ENCODE measurements around the gene TAB3.

The TAB3 gene

DNA sequence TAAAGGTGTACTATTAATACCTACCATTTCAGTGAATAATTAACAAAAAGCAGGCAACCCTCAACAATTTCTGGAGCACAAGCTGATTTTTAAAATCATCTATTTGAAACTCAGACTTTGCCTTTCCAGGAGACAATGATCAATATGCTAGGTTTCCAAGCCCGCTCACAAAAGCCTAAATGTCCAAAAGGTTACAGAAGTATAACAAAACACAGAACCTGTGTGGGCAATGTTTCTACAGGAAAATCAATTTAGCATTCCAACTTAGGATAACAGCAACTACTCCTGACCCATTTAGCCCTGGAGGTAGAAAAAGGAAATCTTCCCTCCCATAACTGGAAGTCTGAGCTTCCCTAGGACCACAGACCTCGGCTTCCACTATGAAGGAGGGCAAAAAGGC is 3.9 kb downstream of the TAB3 start:
- no peak for DNase-seq

DNA sequence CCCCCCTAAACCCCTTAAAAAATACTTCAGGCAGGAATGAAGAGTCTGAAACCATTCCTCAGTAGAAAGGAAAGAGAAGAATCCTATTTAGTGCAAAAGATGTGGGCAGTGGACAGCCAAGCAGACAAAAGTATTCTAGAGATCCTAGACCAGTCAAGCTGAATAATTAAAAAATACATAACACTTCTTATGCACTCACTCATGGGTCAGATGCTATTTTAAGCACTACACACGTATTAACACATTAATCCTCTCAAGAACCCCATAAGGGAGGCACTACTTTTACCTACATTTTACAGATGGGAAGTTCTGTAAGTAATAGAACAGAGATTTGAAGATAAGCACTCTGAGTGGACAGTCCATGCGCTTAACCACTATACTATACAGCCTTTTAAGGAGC is 5.9 kb downstream of the TAB3 start:
- no peak for DNase-seq

DNA sequence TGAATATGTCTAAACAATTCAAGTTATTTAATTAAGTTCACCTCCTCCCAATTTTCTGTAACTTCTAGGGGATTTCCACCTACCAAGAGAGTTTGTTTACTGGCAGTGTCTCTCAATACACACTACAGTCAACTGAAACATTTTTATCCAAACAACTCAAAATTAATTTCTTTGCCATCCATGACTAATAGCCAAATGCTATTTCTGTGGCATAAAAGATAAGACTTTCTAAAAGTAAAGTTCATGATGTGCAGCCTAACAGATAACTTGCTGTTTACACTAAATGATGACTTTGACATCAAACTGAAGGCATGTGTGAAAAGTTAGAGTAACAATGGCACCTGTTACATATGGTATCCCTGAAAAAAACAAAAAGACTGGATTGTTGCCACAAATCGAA is 7.3 kb downstream of the TAB3 start:
- DNase-seq = no peak

DNA sequence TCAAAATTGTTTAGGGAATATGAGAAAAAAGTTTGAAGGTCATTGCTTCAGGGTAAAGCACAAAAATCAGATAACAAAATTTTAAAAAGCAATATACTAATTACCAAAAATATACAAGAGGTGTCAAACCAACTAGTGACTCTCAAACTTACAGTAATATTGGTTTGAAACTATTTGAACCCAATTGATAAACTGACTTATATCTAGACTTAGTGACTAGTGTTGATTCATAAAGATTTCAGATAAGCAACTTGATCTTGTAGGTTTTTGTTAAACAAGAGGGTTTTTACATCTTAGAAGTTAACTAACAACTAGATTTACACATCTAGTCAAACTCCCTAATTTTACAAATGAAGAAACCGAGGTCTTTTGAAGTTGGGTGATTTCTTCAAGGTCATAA is 7.7 kb downstream of the TAB3 start:
- no peak for DNase-seq

DNA sequence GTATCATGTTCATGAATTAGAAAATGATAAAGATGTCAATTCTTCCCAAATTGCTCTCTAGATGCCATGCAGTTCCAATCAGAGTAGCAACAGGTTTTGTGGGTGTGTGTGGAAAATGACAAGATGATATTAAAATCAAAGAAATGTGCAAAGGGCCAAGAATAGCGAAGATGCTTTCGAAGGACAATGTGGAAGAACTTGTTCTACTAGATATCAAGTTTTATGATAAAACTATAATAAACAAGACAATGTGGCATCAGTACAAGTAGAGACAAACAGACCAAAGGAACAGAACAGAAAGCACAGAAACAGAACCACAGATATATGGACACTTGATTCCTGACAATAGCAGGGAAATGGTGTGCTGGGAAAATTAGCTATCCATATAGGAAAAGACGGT is 9.0 kb downstream of the TAB3 start:
- no peak for DNase-seq

DNA sequence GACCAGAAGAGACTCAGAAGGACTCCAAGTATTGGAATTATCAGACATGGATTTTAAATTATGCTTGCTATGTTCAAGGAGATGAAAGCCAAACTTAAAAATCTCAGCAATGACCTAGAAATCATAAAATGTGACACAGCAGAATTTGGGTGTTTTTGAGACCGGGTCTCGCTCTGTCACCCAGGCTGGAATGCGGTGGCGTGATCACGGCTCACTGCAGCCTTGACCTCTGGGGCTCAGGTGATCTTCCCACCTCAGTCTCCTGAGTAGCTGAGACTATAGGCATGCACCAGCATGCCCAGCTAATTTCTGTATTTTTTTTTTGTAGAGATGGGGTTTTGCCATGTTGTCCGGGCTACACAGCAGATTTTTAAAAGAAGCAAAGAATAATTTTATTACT is 12.7 kb downstream of the TAB3 start:
- DNase-seq = no peak

DNA sequence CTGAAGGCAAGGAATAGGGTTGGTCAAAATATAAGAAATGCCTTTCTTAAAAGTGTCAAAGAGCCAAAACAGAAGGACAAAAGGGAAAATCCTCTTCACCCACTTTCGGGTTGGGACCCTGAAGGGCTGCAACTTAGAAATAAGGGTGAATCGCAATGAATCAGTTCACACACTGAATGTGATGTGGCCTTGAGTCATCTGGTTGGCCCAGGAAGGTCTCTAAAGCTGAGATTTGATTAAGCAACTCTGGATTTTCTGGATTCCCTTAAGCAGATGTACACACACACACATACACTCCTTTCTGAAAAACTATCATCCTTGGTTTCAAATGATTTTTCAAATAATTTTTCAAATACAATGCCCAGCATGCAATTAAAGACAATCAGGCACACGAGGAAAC is 13.1 kb downstream of the TAB3 start:
- DNase-seq = no peak

DNA sequence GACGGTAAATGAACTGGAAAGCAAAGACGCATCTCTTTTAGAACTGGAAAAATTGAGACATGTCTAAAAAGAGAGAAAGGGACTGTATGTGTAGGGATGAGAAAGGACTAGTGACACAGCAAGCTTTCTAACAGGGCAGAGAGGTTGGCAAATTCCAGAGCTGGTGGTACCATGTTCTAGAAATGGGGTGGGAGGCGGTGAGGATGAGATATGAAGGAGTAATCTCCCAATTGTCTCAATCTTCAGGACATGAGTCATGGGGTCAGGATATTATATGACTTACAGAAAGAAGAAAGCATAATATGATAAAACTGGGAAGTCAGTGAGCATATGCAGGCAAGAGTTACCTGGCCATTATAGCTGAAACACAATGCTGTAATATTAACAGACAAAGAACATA is 14.2 kb downstream of the TAB3 start:
- no peak for DNase-seq

DNA sequence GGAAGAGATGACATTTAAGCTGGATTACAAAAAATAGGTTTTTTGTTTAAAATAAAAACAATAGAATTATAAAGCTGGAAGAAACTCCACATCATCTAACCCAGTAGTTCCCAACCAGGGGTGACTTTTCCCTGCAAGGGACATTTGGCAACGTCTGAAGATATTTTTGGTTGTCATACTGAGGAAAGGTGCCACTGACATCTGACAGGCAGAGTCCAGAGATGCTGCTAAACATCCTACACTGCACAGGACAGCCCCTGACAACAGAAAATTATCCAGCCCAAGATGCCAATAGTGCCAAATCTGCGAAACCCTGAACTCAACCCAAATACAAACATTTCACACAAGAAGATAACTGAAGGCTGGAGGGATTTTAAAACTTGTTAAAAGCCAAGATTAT is 18.5 kb downstream of the TAB3 start:
- no peak for DNase-seq

DNA sequence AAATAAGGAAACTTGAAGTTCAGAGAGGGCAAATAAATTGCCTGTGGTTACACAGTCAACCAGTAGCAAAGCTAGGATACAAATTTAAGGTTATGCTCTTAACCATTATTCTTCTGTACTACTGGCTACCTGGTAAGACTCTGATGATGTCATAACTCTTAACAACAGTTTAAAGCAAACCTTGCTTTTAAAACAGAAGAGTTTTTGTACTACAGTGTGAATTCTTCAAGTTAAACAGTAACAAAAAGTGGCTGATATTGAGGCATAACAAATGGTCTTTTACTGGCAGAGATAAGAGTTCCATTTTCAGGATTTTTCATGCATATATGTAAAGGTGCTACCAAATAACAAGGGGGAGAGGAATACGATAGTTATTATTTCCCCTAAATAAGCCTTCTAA is 23.4 kb downstream of the TAB3 start:
- no peak for DNase-seq

DNA sequence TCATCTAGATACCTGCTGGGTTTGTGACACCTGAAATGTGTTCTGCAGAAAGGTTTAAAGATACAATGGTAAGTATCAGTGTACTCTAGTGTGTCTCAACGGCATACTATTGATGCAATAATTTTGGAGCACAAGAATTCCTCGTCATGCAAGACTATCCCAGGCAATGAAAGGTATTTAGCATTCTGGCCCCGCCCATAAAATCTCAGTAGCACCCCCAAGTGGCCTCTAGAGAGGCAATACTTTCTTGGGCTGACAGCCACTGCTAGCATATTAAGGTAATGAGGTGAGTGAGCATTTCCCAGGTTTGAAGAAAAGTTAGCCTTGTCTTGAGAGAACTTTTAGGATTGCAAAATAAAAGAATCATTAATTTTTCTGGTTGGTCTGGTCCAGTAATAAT is 24.0 kb downstream of the TAB3 start:
- DNase-seq = no peak

DNA sequence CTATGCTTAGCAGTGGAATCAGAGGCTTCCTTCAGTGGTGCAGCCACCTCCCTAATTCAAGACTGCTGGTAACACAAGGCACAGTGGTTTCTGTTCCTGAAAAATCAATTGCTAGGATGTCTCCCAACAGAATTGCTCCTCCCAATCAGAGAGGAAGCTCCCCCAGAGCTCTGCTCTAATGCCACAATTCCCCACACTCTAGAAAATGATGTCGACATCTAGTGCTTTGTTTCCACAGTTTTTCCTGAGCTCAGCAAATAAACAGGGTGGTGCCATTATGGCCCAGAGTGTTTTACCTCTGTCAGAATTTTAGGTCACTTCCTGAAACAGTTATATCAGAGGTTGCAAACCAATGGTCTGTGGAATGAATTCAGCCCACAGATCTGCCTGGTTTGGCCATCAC is 24.7 kb downstream of the TAB3 start:
- DNase-seq = no peak

DNA sequence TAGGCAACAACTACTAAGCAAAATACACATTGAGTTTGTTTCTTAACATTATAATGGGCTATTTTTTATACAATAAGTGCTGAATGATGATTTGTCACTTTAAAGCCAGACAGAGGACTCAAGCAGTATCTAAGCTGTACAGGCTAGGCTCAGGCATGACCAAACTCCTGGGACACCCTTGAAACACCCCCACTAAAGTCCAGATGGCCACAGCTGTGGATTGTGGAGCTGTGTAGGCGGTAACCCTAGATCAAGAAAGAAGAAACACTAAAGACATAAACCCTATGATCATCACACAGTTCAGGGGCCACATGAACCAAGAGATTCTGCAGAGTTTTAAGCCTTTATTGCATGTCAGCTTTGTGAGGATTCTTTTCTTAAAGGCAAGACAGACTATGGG is 25.1 kb downstream of the TAB3 start:
- no peak for DNase-seq

DNA sequence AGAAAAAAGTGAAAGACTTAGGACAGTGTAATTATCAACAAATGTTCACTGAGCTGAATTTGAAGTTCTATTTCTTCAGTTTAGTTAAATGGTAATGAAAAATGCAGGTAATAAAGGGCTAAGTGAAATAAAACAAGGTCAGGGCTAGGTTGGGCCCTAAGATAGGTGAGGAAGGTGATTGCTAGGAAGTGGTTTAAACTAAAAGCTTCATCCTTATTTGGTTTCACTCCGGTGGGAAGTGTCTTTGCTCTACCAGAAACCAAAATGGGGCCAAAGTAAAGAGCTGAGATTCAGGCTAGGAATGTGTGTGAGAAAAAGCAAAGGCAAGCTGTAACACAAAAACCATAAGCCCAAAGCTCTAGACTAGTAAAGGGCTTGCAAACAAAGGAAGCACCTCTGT is 31.0 kb downstream of the TAB3 start:
- DNase-seq = no peak

DNA sequence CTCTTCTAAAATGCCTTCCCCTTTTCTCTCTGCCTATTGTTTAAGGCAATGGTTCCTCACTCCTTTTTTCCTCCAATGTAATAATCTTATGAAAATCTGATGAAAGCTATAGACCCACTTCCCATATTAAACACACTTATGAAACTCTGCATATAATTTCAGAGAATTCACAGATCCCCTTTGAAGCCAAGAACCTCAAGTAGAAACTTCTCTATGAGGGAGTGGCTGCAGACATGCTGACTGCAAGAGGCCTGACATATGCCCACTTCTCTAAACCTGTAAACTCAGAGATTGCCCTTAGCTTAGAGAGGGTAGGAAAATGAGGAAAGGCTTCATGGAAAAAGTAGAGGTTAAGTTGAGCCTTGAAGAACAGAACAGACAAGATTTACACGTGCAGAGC is 37.6 kb downstream of the TAB3 start:
- no peak for DNase-seq

DNA sequence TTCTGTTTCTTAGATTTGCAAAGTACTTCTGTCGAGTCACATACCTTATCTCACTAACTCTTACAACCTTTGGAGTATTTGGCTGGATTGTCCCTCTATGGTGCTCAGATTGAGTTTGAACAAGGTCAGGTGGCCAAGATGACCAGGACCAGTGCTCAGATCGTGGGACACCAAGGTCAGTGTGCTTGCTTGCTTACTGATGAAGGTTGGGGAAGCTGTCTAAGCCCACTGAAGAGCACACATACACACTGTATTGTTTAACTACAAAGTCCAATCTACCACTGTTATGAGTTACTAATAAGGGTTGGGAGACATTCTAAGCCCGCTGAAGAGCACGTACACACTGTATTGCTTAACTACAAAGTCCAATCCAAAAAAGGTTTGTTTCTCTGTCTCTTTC is 53.7 kb downstream of the TAB3 start:
- no peak for DNase-seq

DNA sequence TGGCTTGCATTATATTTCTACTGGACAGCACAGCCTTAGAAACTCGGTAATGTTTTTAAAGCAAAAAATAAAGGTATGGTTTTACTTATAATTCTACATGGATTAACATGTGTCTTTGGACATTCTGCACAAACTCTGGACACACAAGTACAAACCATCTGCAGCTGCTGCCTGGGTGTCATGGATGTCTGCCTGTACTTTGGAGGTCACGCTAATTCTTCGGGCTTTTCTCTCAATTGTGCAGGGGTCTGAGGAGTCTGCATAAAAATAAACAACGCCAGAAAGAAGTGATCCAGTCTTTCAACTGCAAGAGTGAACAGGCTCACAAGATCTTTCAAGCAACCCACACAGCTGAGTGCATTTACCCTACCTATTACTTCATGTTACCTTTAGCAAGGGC is 55.2 kb downstream of the TAB3 start:
- DNase-seq = no peak

DNA sequence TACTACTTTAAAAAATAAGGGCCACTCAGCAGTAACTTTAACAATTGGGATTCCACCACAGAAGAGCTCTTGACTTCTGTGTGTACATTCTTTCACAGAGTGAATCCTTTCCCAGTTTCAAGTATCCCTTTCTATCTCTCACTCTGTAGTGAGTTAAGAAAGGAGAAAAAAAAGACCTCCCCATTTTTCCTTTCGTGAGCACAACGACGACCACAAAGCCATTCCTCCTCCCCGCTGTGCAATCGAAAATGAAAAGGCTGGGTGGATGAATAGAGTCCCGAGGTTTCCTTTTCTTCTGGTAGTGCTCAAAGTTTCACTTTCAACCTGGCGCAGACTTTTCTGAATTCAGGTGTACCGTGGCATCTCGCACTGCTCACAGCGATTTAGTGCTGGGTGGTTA is 58.0 kb downstream of the TAB3 start:
- no peak for DNase-seq

DNA sequence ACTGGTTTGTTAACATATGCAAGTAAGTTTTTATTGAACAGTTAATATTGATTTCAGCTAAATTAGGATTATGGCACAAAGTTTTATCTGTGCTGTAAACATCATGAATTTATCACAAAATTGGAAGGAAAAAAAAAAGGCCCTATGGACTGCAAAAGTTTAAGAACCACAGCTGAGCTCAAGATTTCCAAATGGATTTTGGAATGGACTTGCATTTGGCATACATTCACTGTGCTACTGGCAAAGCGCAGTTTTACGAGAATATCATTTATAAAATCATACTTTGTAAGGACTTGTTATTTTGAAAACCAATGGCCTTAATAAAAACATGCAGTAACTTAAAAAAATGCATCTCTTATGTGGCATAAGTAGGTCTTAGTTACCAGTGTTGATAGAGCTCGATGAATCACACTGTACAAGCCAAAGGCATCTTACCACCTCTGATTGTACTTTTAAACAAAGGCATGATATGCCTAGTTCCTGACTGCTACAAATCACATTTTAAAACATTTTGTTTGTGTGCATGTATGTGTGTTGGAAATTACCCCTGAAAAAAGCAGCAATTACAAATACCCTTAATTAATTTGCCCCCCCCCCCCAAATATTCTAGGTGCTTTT is 58.6 kb downstream of the TAB3 start:
- no peak for DNase-seq

DNA sequence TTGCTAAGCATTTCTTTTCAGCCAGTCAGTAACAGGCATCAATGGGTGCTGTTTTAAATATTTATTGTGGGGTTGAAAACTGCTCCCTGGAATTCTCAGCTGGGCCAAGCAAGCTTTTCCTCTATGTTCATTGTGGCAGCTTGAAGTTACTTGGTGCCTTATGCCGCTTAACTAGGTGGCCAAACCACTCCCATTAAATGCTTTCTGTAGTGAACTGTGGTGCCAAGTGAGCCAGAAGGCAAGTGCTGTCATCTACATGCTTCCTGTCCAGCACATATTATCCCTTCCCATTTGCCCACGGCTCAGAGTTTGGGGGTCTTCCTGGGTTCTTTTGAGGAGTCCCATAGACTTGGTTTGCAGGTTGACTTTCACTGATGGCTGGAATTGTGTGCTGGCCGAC is 64.8 kb downstream of the TAB3 start:
- no peak for DNase-seq

DNA sequence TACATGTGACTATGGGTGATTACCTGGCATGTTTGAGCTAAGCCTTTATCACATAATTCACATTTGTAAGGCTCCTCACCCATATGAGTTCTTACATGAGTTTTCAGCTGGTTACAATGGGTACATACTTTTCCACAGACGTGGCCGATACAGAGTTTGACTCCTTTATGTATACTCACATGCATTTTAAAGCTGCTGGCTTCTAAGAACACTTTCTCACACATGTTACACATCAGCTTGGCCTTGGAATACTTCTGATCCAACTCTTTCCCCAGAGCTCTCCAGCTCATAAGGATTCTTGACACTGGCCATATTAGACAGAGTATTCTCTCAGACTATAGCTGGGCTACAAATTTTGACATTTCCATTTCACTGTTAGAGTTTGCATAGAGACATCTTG is 66.3 kb downstream of the TAB3 start:
- DNase-seq = no peak

DNA sequence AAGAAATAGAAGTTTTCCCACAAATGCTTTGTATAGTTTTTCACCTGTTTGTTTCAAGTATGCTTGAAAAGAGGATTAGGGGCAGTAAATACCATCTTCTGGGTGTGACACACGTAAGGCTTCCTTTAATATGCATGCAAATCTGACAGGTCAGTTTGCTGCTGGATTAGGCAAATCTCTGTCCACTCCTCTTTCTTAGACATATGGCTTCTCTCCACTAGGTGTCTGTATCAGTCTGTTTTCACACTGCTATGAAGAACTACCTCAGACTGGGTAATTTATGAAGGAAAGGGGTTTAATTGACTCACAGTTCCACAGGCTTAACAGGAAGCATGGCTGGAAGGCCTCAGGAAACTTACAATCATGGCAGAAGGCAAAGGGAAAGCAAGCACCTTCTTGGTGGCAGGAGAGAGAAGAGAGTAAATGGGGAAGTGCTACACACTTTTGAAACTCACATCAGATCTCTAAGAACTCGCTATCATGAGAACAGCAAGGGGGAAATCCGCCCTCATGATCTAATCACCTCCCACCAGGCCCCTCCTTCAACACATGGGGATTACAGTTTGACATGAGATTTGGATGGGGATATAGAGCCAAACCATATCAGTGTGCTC is 66.9 kb downstream of the TAB3 start:
- DNase-seq = no peak

DNA sequence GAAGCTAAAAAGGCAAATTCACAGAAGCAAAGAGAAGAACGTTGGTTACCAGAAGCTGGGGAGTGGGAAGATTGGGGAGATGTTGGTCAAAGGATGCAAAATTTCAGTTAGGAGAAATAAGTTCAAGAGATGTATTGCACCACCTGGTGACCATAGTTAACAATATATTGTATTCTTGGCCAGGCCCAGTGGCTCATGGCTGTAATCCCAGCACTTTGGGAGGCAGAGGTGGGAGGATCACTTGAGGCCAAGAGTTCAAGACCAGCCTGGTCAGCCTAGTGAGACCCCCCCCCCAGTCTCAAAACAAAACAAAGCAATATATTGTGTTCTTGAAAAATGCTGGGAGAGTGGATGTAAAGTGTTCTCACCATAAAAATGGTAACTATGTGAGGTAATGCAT is 67.9 kb downstream of the TAB3 start:
- DNase-seq = no peak

DNA sequence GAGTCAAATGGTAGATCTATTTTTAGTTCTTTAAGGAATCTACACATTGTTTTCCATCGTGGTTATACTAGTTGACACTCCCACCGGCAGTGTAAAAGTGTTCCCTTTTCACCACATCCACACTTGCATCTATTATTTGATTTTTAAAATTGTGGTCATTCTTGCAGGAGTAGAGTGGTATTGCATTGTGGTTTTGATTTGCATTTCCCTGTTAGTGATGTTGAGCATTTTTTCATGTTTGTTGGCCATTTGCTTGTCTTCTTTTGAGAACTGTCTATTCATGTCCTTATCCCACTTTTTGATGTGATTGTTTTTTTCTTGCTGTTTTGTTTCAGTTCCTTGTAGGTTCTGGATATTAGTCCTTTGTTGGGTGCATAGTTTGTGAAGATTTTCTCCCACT is 70.0 kb downstream of the TAB3 start:
- DNase-seq = no peak

DNA sequence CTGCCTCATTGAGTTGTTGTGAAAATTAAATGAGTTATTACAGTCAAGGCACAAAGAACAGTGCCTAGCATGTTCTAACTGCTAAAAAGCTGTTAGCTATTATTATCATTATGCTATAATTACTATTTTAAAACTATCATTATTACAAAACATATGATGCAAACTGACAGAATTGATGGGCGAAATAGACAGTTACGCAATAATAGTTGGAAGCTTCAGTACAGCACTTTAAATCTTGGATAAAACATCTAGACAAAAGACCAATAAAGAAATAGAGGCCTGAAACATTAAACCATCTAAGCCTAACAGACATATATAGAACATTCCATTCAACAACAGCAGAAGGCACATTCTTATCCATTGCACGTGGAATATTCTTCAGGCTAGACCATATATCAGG is 73.0 kb downstream of the TAB3 start:
- DNase-seq = no peak

DNA sequence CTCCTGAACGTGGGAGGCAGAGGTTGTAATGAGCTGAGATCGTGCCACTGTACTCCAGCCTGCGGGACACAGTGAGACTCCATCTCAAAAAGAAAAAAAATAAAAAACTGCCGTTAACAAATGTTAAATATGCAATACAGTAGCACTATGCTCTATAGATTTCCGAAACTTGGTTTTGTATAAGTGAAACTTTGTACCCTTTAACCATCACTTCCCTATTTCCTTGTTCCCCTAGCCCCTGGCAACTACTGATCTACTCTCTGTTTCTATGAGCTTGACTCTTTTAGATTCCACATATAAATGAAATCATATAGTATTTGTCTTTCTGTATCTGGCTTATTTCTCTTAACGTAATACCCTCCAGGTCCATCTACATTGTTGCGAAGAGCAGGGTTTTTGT is 74.1 kb downstream of the TAB3 start:
- DNase-seq = no peak

Data from islet precursor cell (in vitro differentiated cells).